ENCODE data around the gene HAPSTR1. TPM values are rescaled to one million over a fixed set of nuclear protein-coding genes. Genes with fewer than 3 reads are reported as not detected.

HAPSTR1 gene
- total RNA-seq, 2 donors from 2014 or later: 35.6 to 50.5 TPM

- DNase-seq (no peak), ATAC-seq (no peak)
- intact Hi-C loops (cut with DNase I): no loop called here
These were observed 21.4 kb downstream of the HAPSTR1 start for GRCh38 chr16:9112844-9113186.

GRCh38 chr16:9113707-9114106 is 22.3 kb downstream of the HAPSTR1 start:
- intact Hi-C loops (cut with DNase I): no loop called here
- DNase-seq (no peak), ATAC-seq (no peak)

GRCh38 chr16:9114112-9114511 is 22.7 kb downstream of the HAPSTR1 start:
- intact Hi-C loops (cut with DNase I): no loop called here
- no peak for ATAC-seq
- DNase-seq: no peak

- no peak for ATAC-seq
These were observed 23.4 kb downstream of the HAPSTR1 start for GRCh38 chr16:9114842-9115241.

GRCh38 chr16:9115277-9115676 is 23.8 kb downstream of the HAPSTR1 start:
- intact Hi-C loops (cut with DNase I): no loop called here
- ATAC-seq: peak in 1 of 2 donors; percentile 33
- no peak for DNase-seq

More at GRCh38 chr16:9114842-9115241, 23.4 kb downstream of the HAPSTR1 start:
- DNase-seq: no peak
- intact Hi-C loops (cut with DNase I): no loop called here

GRCh38 chr16:9116141-9116540 is 24.7 kb downstream of the HAPSTR1 start:
- ATAC-seq: no peak
- DNase-seq: no peak
- intact Hi-C loops (cut with DNase I): no loop called here

GRCh38 chr16:9118170-9118569 is 26.7 kb downstream of the HAPSTR1 start:
- intact Hi-C loops (cut with DNase I): no loop called here
- ATAC-seq (no peak), DNase-seq (no peak)

GRCh38 chr16:9119795-9120194 is 28.4 kb downstream of the HAPSTR1 start:
- ATAC-seq (peak; percentile 40 to 53), DNase-seq (no peak)
- intact Hi-C loops (cut with DNase I): no loop called here

GRCh38 chr16:9122342-9122741 is 30.9 kb downstream of the HAPSTR1 start:
- no peak for ATAC-seq
- intact Hi-C loops (cut with DNase I): no loop called here
- DNase-seq: no peak

GRCh38 chr16:9122969-9123368 is 31.5 kb downstream of the HAPSTR1 start:
- intact Hi-C loops (cut with DNase I): no loop called here
- ATAC-seq: no peak
- no peak for DNase-seq

- DNase-seq (no peak), ATAC-seq (no peak)
- intact Hi-C loops (cut with DNase I): no loop called here
These were observed 32.0 kb downstream of the HAPSTR1 start for GRCh38 chr16:9123401-9123800.

- DNase-seq (peak; percentile 62), ATAC-seq (peak in 1 of 2 donors; percentile 63)
- intact Hi-C loops (cut with DNase I): no loop called here
These were observed 32.4 kb downstream of the HAPSTR1 start for GRCh38 chr16:9123871-9124270.

GRCh38 chr16:9124444-9124843 is 33.0 kb downstream of the HAPSTR1 start:
- ATAC-seq (no peak), DNase-seq (no peak)
- intact Hi-C loops (cut with DNase I): no loop called here

GRCh38 chr16:9124908-9125584 is 33.6 kb downstream of the HAPSTR1 start:
- DNase-seq: no peak
- intact Hi-C loops (cut with DNase I): no loop called here
- ATAC-seq: no peak

- intact Hi-C loops (cut with DNase I): no loop called here
- DNase-seq (no peak), ATAC-seq (no peak)
These were observed 34.4 kb downstream of the HAPSTR1 start for GRCh38 chr16:9125658-9126505.

GRCh38 chr16:9126609-9127008 is 35.2 kb downstream of the HAPSTR1 start:
- intact Hi-C loops (cut with DNase I): no loop called here
- DNase-seq: no peak
- ATAC-seq: no peak

GRCh38 chr16:9128346-9129342 is 37.2 kb downstream of the HAPSTR1 start:
- intact Hi-C loops (cut with DNase I): no loop called here
- ATAC-seq (no peak), DNase-seq (no peak)

- intact Hi-C loops (cut with DNase I): no loop called here
- ATAC-seq: no peak
- DNase-seq: no peak
These were observed 42.9 kb downstream of the HAPSTR1 start for GRCh38 chr16:9134306-9134705.

GRCh38 chr16:9134739-9135138 is 43.3 kb downstream of the HAPSTR1 start:
- DNase-seq: no peak
- peak; percentile 45 to 67 for ATAC-seq
- intact Hi-C loops (cut with DNase I): no loop called here

- ATAC-seq (no peak), DNase-seq (no peak)
- intact Hi-C loops (cut with DNase I): no loop called here
These were observed 44.4 kb downstream of the HAPSTR1 start for GRCh38 chr16:9135797-9136196.

Measured in left cardiac atrium (tissue), 4 donors.